GM10266 (cell line): Measurements from ENCODE around the gene NRF1.

Source experiments
- DNase-seq: peaks from one replicate; pipeline ENCODE4 v3.0.0; 2012; ENCODE audit errors: extremely low spot score
- TF ChIP-seq, protein P1 (sequence below): IDR thresholded peaks from 2 replicates; pipeline ENCODE4 v1.5.1; 2012; ENCODE audit warnings: mild to moderate bottlenecking, low read depth; ENCODE audit not compliant: control insufficient read depth, insufficient read depth; ENCODE audit errors: missing control alignments

NRF1 gene

GRCh38 chr7:129707910-129708499 is 96.5 kb downstream of the NRF1 start:
- no peak for DNase-seq

GRCh38 chr7:129713544-129713943 is 102.0 kb downstream of the NRF1 start:
- TF ChIP-seq, protein P1, sequence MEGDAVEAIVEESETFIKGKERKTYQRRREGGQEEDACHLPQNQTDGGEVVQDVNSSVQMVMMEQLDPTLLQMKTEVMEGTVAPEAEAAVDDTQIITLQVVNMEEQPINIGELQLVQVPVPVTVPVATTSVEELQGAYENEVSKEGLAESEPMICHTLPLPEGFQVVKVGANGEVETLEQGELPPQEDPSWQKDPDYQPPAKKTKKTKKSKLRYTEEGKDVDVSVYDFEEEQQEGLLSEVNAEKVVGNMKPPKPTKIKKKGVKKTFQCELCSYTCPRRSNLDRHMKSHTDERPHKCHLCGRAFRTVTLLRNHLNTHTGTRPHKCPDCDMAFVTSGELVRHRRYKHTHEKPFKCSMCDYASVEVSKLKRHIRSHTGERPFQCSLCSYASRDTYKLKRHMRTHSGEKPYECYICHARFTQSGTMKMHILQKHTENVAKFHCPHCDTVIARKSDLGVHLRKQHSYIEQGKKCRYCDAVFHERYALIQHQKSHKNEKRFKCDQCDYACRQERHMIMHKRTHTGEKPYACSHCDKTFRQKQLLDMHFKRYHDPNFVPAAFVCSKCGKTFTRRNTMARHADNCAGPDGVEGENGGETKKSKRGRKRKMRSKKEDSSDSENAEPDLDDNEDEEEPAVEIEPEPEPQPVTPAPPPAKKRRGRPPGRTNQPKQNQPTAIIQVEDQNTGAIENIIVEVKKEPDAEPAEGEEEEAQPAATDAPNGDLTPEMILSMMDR: no peak
- no peak for DNase-seq

More at GRCh38 chr7:129707910-129708499, 96.5 kb downstream of the NRF1 start:
- TF ChIP-seq, protein P1: no peak

- DNase-seq: no peak
- TF ChIP-seq, protein P1: no peak
Observed at GRCh38 chr7:129714514-129715063, 103.1 kb downstream of the NRF1 start.

DNA sequence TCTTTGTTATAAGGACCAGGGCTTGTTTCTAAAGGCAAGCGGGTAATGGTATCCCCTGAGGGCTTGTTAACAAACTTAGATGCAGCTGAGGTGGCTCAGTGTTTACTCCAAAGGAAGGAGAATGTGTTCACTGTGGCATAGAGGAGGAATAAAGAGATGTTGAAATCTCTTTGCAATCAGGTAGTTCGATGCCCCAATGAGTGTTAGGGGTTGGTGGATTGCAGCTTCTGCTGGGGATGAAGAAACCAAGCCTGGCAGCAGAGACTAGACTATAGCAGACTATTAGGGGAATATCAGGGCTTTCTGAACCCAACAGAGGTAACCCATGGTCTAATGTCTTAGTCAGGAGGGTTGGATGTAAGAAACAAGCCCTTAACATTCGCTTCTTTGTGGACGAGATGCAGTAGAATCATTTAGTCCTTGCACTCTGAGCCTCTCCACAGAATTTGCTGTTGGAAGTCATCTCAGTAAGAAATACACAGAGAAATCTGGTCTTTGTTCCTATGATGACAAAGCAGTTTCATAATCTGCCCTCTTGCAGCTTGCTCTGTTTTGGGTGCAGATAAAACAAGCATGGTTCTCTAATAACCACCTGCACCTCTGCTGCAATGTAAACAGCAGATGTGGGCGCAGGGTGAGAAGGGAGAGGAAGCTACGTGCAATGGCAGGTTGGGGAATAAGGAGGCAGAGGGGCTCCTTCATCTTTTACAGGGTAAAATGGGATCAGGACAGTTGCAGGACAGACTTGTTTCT is 108.6 kb downstream of the NRF1 start:
- no peak for DNase-seq
- TF ChIP-seq, protein P1: no peak

DNA sequence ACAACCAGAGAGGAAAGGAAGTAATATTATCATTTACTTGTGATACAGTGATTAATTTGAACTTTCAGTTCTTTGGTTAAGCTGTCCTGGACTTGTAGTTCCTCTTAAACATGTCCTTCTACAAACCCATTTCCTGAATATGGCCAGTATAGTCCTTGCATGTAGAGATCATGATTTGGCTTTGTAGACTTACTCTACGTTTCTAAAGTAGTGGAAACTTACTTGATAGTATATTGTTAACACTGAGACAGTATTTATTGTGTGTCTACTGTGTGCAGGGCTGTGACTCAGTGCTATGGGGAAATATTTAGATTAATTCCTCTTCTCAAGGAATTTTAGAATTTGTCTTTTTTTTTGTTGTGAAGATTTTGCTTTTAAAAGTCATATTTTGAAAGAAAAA is 109.5 kb downstream of the NRF1 start:
- TF ChIP-seq, protein P1: no peak
- no peak for DNase-seq

GRCh38 chr7:129723679-129724078 is 112.2 kb downstream of the NRF1 start:
- TF ChIP-seq, protein P1: no peak
- no peak for DNase-seq

- TF ChIP-seq, protein P1: no peak
- DNase-seq: no peak
Observed at GRCh38 chr7:129724796-129725195, 113.3 kb downstream of the NRF1 start.
